DMS 273 treated with DMSO at 0.1 percent for 48 hours (cell line): Measurements from ENCODE around the gene CXorf66.
"Not testable (repeated sequence)": the region's sequence is repeated elsewhere in the genome, so short reads cannot be mapped to it uniquely, and the experiment has no call there.

ENCODE experiments used
- DNase-seq: peaks from one replicate; lab custom pipeline; 2025; lab: John Stamatoyannopoulos, UW

CXorf66 gene

DNA sequence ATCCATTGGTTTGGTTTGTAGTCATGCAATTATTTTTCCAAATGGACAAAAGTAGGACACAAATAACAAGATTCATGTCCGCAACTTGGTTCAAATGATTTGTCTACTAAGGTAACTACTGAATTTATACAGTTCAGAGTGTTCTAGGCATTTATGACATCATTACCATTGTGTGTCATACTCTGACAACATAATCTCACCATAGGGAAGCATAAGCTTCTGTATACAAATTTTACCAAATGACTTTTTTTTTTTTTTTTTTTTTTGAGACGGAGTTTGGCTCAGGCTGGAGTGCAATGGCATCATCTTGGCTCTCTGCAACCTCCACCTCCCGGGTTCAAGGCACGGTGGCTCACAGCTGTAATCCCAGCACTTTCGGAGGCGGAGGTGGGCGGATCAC, at the start of gene CXorf66:
TSS of gene CXorf66 (minus strand) at position 101 of the 400 bp plus-strand sequence. CDS start at position 76, 25 bp downstream.
- DNase-seq: no peak

- no peak for DNase-seq
Measured at GRCh38 chrX:139982856-139983255, 17.5 kb upstream of the CXorf66 start.

GRCh38 chrX:139974471-139974870, 9.2 kb upstream of the CXorf66 start:
- DNase-seq: no peak

DNA sequence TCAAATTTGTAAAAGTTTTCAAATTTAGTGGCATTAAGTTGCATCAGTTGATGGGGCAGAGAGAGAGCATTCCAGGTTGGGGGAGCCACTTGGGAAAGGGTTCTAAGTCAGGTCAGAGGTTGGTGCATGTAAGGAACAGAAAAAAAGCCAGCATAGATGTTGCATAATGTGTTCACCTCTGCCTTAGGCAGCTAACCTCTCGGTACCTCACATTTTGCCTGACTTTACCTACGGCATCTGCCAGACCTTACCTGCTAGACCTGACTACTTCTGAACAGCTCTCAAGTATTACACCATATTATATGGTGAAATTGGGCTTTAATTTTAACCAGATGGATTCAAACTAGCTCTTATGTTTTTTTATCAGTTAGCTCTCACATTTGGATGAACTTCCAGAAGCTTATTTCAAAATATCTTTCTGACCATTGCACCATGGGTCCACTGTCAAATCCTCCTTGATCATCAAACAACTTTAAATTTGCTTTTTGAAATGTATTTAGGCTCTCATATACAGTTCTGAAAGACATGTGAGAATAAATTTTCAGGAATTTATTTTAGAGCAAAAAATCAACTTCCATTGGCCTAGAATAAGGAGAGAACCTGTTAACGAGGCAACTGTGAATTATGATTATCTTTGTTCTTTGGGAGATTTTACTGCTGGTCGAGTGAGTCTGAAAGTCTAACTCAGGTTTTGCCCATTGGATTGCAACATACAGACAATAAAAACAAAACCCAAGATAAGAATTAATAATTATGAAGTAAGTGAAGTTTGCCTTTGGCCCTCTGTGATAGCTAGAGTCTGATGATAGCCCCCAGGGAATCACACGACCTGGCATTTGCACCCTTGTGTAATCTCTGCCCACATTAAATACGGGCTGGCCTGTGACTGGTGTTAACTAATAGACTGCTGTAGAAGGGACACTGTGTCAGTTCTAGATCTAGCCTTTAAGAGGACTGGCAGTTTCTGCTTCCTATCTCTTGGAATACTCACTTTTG, 7.6 kb upstream of the CXorf66 start:
- DNase-seq: no peak

DNA sequence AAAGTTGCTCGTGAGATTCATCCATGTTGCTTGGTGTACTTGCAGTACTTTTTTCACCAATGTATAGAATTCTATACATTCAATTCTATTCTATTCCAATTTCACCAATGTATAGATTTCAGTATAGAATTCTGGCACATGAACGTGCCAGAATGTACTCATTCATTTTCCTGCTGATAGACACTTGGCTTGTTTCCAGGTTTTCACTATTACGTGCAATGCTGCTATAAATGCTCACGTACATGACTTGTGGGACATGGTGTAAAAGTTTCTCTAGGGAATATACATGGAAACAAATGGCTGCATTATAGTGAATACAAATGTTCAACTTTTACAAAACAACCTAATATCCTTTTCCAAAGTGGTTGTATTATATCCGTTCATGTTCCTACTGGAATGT, 6.8 kb upstream of the CXorf66 start:
- no peak for DNase-seq

- DNase-seq: no peak
Measured at GRCh38 chrX:139971394-139971749, 6.1 kb upstream of the CXorf66 start.

GRCh38 chrX:139969286-139969685, 4.0 kb upstream of the CXorf66 start:
- no peak for DNase-seq

GRCh38 chrX:139967750-139968149, 2.4 kb upstream of the CXorf66 start:
- DNase-seq: no peak

DNA sequence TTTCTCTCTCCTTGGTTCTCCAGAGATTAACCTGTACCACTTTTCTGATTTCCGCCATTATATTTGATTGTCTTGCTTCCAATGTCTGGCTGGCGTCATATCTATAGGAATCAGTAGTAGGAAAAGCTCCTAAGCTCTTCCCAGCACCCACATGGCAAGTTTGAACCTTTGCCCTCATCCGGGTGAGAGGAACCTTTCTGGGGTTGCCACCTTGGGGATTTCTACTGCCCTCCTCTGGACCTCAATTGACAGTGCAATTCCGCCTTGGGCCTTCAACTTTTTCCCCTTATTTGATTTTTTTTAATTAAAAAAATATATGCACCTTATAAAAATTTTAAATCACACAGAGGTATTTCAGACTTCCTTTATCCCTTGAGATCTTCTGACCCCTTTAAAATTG, 2.0 kb upstream of the CXorf66 start:
- DNase-seq: no peak

GRCh38 chrX:139966159-139966558, 838 bp upstream of the CXorf66 start:
- not testable (repeated sequence) for DNase-seq

DNA sequence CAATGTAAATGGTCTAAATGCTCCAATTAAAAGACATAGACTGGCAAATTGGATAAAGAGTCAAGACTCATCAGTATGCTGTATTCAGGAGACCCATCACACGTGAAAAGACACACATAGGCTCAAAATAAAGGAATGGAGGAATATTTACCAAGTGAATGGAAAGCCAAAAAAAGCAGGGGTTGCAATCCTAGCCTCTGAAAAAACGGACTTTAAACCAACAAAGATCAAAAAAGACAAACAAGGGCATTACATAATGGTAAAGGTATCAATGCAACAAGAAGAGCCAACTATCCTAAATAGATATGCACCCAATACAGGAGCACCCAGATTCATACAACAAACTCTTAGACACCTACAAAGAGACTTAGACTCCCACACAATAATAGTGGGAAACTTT, 4.2 kb downstream of the CXorf66 start:
- DNase-seq: not testable (repeated sequence)

DNA sequence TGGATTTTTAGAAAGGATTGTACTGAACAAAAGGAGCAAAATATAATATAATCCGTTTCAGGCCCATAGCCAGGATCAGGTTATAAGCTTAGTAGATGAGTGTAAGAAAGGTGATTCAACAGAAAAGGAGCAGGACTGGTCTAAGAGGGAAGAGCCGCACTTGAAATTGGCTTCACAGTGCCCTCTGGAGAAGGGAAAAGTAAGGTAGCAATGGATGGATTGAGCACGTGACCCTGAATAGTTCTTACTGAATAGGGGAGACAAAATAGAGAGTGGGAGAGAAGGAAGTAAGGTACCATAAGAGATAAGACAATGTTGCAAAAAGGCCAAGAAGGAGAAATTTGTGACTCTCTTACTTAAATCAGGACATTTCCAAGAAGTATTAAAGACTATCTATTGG, 15.6 kb downstream of the CXorf66 start:
- no peak for DNase-seq

DNA sequence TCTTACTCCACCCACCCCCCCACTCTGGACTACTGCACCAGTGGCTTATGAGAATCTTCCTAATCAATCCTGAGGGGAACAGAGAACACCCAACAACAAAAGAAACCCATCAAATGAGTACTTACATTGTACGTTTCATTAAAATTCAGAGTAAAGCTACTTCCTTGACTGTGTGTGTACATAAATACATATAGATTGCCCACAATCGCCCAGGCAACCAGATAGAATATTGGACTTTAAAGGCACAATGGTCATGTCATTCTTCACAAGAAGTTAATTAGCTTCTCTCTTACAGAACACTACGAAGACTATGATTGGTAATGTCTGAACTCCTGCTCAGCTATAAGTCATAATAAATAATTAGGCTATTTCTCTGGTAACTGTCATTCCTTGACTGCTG, 20.2 kb downstream of the CXorf66 start:
- DNase-seq: no peak

- no peak for DNase-seq
Measured at GRCh38 chrX:139936259-139936658, 29.1 kb downstream of the CXorf66 start.

- DNase-seq: no peak
Measured at GRCh38 chrX:139933904-139934303, 31.4 kb downstream of the CXorf66 start.

DNA sequence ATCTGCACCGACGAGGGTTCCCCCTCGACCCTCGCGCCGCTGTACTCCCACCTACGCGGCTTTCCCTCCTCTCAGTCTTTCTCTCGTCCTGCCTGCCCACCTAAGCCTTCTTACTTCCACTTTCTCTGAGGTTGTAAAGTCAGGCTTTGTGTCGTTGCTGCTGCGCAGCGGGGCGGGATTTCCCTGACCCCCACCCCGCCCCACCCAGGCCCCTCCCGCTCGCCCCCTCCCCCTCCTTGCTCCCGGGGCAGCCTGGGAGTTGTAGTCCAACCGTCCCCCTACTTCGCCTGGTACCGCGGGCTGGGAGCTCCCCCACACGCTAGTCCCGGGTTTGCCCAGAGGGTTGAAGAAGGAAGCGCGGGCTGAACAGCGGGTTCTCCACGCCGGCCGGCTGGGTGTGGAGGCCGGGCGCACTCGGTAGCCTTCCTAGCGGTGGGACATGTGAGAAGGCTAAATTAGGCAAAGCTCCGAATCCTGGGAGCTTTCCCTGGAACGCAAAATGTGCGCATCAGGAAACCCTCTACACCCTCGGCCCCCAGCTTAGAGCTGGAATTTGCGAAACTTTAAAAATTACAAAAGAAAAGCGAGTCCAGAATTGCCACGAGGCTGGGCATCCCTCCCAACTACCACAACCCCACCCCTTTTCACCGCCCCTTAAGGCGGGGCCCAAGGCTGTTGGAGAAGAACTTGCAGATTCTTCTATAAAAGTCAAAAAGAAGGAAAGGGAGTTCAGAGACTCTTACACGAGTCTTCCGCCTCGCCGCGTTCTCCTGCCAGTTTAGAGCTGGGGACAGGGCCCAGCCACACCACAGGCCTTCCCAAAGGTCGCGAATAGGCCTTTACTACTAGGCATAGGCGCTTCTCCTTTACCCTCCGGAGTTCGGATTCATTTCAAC, 32.2 kb downstream of the CXorf66 start, which contains the start of gene ATP11C:
TSS of gene ATP11C (minus strand) at position 153 of the 896 bp plus-strand sequence. CDS start 1,011 bp downstream, outside the sequence.
- DNase-seq: peak; percentile 60

GRCh38 chrX:139932073-139932900, 33.0 kb downstream of the CXorf66 start:
- no peak for DNase-seq

DNA sequence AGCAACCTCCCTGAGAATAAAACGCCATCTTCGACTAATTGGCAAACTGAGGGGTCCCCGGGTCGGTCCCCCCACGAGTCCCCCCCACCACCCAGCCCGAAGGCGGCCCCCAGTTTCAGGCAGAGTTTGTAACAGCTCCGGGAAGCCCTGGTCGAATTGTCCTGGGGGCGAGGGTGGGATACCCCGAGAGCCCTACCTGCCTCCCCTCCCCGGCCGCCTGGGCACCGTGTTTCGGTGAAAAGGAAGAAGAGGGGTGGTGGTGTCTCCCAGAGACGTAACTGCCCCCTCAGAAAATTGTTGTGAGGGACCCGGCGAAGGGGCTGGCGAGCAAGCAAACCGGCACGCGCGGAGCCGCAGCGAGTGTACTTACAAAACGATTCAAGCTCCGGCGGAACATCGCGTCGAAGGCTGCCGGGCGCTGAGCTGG, 33.7 kb downstream of the CXorf66 start:
- no peak for DNase-seq

DNA sequence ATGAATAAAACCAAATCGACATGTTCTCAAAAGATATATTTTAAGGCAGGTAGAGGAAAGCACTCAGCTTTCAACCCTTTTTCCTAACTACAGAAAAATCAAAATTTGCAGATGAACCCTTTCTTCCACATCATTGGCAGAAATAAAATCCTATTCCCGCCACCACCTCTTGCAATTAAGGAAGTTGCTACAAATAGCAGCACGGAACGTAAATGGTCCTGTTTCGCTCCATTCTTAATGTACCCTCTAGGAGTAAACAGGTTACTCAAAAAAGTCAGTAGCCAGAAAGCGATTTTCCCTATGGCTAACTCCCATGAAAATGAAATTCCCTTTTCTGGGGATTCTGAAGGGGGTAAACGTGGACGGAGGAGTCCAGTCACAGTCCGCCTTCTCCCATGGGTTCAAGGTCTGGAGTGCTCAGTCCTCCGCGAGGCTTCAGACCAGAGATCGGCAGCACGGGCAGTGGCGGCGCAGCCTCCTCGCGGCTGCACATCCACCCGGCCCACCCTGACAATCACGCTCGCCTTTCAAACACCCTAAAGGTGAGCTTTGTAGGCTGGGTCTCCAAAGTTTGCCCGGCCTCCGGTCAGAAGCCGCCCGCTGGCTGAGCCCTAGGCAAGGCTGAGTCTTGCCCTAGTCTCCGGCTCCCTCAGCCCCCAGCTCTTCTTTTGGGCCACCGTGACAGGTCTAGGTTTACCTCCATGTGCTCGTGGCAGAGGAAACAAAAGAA, 34.2 kb downstream of the CXorf66 start:
- no peak for DNase-seq

- no peak for DNase-seq
Measured at GRCh38 chrX:139930401-139930800, 34.9 kb downstream of the CXorf66 start.

GRCh38 chrX:139929876-139930275, 35.4 kb downstream of the CXorf66 start:
- no peak for DNase-seq
